GM12878 (cell line): ENCODE data around the gene VEPH1.

ENCODE experiments used
- CBFB ChIP-seq: IDR thresholded peaks from 2 replicates; pipeline ENCODE4 v1.6.1; 2016; ENCODE audit warnings: antibody characterized with exemption, low read depth
- EZH2 ChIP-seq: IDR thresholded peaks from 2 replicates; pipeline ENCODE4 v1.6.1; 2012; ENCODE audit warnings: low read depth, mild to moderate bottlenecking, control low read depth, inconsistent platforms, low read length, borderline replicate concordance; ENCODE audit not compliant: control insufficient read depth
- FOS ChIP-seq: IDR thresholded peaks from 3 replicates; pipeline ENCODE4 v1.6.1; 2011; ENCODE audit warnings: borderline replicate concordance; ENCODE audit not compliant: insufficient read length; ENCODE audit errors: extremely low read depth
- FOXM1 ChIP-seq: IDR thresholded peaks from 2 replicates; pipeline ENCODE4 v1.6.1; 2012; ENCODE audit warnings: low read depth, mild to moderate bottlenecking, inconsistent platforms, low read length, moderate library complexity
- KDM1A ChIP-seq: fragments of 200-600 bp; sonication (generic); IDR thresholded peaks from 2 replicates; pipeline ENCODE4 v1.6.1; 2016; ENCODE audit warnings: borderline replicate concordance
- MYC ChIP-seq: IDR thresholded peaks from 2 replicates; pipeline ENCODE4 v1.6.1; 2011; ENCODE audit warnings: mild to moderate bottlenecking, low read length, moderate library complexity, inconsistent platforms; ENCODE audit not compliant: insufficient read depth, insufficient replicate concordance, insufficient read length, severe bottlenecking
- PAX5 ChIP-seq: IDR thresholded peaks from 2 replicates; pipeline ENCODE4 v1.6.1; 2011; ENCODE audit warnings: low read depth, low read length, borderline replicate concordance
- POLR2A ChIP-seq: IDR thresholded peaks from 2 replicates; pipeline ENCODE4 v1.6.1; 2011; ENCODE audit warnings: low read depth, mild to moderate bottlenecking, low read length
- TF ChIP-seq, protein P1 (sequence below), 3 experiments: IDR thresholded peaks in 2 of 3; conservative IDR thresholded peaks in 1 of 3; 2 replicates each; pipeline ENCODE4 v1.5.1; 2011; ENCODE audit warnings: low read depth in 3 of 3, low read length in 3 of 3, mild to moderate bottlenecking in 3 of 3, control low read depth in 2 of 3, moderate library complexity in 2 of 3, inconsistent platforms in 1 of 3, mixed read lengths in 1 of 3; ENCODE audit not compliant: control insufficient read depth in 2 of 3, insufficient read depth in 1 of 3; ENCODE audit errors: extremely low read depth in 1 of 3
- TF ChIP-seq, protein P2 (sequence below): fragments of 450-650 bp; formaldehyde crosslinking; IDR thresholded peaks from 2 replicates; pipeline ENCODE4 v1.5.0; 2022; ENCODE audit warnings: mild to moderate bottlenecking, missing genetic modification characterization
- TF ChIP-seq, protein P3 (sequence below): fragments of 450-650 bp; IDR thresholded peaks from 2 replicates; pipeline ENCODE4 v1.6.1; 2017; ENCODE audit warnings: antibody characterized with exemption, mild to moderate bottlenecking, moderate library complexity
- TF ChIP-seq, protein P4 (sequence below): IDR thresholded peaks from 2 replicates; pipeline ENCODE4 v1.6.1; 2012; ENCODE audit warnings: low read depth, low read length, improper control_type of control experiment

DNA sequence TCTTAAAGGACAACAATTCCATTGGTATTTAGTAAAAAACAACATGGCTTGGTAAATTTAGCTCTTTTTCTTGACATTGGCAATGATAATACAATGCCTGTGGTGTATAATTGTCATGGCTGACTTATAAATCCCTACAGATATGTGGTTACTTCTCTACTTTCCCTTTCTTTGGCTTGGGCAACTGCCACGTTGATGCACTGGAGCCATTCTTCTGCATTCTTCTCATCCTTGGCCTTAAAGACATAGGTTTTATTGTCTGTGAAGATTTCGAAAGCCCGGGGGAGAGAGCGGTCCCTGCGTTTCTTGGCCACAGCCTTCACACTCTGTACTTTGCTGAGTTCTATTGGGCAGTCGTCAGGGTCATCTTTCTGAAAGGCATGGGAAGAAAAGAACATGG lies 242.2 kb downstream of the VEPH1 start:
- TF ChIP-seq, protein P1, sequence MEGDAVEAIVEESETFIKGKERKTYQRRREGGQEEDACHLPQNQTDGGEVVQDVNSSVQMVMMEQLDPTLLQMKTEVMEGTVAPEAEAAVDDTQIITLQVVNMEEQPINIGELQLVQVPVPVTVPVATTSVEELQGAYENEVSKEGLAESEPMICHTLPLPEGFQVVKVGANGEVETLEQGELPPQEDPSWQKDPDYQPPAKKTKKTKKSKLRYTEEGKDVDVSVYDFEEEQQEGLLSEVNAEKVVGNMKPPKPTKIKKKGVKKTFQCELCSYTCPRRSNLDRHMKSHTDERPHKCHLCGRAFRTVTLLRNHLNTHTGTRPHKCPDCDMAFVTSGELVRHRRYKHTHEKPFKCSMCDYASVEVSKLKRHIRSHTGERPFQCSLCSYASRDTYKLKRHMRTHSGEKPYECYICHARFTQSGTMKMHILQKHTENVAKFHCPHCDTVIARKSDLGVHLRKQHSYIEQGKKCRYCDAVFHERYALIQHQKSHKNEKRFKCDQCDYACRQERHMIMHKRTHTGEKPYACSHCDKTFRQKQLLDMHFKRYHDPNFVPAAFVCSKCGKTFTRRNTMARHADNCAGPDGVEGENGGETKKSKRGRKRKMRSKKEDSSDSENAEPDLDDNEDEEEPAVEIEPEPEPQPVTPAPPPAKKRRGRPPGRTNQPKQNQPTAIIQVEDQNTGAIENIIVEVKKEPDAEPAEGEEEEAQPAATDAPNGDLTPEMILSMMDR (IDR thresholded peaks at IDR 0.05 in 2 of 3, conservative IDR thresholded peaks at IDR 0.05 in 1 of 3; ENCODE audit: control insufficient read depth in 2 of 3, extremely low read depth in 1 of 3, insufficient read depth in 1 of 3, low read depth in 3 of 3, low read length in 3 of 3): no peak
- TF ChIP-seq MYC (no peak), EZH2 (no peak), FOS (no peak), POLR2A (no peak), PAX5 (no peak), KDM1A (no peak), FOXM1 (no peak), CBFB (no peak)
- TF ChIP-seq, protein P2, sequence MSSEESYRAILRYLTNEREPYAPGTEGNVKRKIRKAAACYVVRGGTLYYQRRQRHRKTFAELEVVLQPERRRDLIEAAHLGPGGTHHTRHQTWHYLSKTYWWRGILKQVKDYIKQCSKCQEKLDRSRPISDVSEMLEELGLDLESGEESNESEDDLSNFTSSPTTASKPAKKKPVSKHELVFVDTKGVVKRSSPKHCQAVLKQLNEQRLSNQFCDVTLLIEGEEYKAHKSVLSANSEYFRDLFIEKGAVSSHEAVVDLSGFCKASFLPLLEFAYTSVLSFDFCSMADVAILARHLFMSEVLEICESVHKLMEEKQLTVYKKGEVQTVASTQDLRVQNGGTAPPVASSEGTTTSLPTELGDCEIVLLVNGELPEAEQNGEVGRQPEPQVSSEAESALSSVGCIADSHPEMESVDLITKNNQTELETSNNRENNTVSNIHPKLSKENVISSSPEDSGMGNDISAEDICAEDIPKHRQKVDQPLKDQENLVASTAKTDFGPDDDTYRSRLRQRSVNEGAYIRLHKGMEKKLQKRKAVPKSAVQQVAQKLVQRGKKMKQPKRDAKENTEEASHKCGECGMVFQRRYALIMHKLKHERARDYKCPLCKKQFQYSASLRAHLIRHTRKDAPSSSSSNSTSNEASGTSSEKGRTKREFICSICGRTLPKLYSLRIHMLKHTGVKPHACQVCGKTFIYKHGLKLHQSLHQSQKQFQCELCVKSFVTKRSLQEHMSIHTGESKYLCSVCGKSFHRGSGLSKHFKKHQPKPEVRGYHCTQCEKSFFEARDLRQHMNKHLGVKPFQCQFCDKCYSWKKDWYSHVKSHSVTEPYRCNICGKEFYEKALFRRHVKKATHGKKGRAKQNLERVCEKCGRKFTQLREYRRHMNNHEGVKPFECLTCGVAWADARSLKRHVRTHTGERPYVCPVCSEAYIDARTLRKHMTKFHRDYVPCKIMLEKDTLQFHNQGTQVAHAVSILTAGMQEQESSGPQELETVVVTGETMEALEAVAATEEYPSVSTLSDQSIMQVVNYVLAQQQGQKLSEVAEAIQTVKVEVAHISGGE (CRISPR knock-in tag): no peak
- TF ChIP-seq, protein P3, sequence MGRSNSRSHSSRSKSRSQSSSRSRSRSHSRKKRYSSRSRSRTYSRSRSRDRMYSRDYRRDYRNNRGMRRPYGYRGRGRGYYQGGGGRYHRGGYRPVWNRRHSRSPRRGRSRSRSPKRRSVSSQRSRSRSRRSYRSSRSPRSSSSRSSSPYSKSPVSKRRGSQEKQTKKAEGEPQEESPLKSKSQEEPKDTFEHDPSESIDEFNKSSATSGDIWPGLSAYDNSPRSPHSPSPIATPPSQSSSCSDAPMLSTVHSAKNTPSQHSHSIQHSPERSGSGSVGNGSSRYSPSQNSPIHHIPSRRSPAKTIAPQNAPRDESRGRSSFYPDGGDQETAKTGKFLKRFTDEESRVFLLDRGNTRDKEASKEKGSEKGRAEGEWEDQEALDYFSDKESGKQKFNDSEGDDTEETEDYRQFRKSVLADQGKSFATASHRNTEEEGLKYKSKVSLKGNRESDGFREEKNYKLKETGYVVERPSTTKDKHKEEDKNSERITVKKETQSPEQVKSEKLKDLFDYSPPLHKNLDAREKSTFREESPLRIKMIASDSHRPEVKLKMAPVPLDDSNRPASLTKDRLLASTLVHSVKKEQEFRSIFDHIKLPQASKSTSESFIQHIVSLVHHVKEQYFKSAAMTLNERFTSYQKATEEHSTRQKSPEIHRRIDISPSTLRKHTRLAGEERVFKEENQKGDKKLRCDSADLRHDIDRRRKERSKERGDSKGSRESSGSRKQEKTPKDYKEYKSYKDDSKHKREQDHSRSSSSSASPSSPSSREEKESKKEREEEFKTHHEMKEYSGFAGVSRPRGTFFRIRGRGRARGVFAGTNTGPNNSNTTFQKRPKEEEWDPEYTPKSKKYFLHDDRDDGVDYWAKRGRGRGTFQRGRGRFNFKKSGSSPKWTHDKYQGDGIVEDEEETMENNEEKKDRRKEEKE: no peak
- TF ChIP-seq, protein P4, sequence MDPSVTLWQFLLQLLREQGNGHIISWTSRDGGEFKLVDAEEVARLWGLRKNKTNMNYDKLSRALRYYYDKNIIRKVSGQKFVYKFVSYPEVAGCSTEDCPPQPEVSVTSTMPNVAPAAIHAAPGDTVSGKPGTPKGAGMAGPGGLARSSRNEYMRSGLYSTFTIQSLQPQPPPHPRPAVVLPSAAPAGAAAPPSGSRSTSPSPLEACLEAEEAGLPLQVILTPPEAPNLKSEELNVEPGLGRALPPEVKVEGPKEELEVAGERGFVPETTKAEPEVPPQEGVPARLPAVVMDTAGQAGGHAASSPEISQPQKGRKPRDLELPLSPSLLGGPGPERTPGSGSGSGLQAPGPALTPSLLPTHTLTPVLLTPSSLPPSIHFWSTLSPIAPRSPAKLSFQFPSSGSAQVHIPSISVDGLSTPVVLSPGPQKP: no peak
